Bronchial epithelial cell (primary cell): ENCODE measurements around the gene ATP5PO. TPM values are rescaled to one million over a fixed set of nuclear protein-coding genes. Genes with fewer than 3 reads are reported as not detected.
"Not testable (repeated sequence)": the region's sequence is repeated elsewhere in the genome, so short reads cannot be mapped to it uniquely, and the experiment has no call there.

Experiments used
- DNase-seq: peaks from one replicate; pipeline ENCODE4 v3.0.0-alpha.2; 2010; ENCODE audit warnings: low read depth
- FAIRE-seq: peaks from 2 replicates; lab custom pipeline; 2011; peaks lifted over from hg19 to GRCh38; lab: Jason Lieb, UNC
- H3K27me3 ChIP-seq: 2 replicates; pipeline ENCODE4 v1.5.1; 2011; ENCODE audit warnings: low read length; ENCODE audit not compliant: control insufficient read depth, insufficient read depth
- H3K36me3 ChIP-seq: 2 replicates; pipeline ENCODE4 v1.5.1; 2011; ENCODE audit warnings: low read length; ENCODE audit not compliant: control insufficient read depth, insufficient read depth
- H3K4me3 ChIP-seq: 2 replicates; pipeline ENCODE4 v1.5.1; 2011; ENCODE audit warnings: mild to moderate bottlenecking, low read depth, low read length, control low read depth
- total RNA-seq: library from RNA; depleted of rRNA; stranded (reverse); fragments of >200 nt; gene quantifications from 2 replicates; pipeline ENCODE4 v1.2.1, GENCODE V29; 2014
- TF ChIP-seq, protein P1 (sequence below): IDR thresholded peaks from 2 replicates; pipeline ENCODE4 v1.5.1; 2011; ENCODE audit warnings: mild to moderate bottlenecking, moderate library complexity, low read length, control low read depth, inconsistent platforms; ENCODE audit not compliant: insufficient read depth, severe bottlenecking

Gene ATP5PO
- total RNA-seq, 1 donor from 2014 or later, result 341 TPM

GRCh38 chr21:33865176-33865575 lies 50.4 kb downstream of the ATP5PO start:
- no peak for FAIRE-seq
- Histone ChIP-seq H3K27me3 (no peaks in the 10 kb centered on the region), H3K4me3 (no peak overlapping the region), H3K36me3 (no peaks in the 10 kb centered on the region)
- no peak for DNase-seq
- TF ChIP-seq, protein P1, sequence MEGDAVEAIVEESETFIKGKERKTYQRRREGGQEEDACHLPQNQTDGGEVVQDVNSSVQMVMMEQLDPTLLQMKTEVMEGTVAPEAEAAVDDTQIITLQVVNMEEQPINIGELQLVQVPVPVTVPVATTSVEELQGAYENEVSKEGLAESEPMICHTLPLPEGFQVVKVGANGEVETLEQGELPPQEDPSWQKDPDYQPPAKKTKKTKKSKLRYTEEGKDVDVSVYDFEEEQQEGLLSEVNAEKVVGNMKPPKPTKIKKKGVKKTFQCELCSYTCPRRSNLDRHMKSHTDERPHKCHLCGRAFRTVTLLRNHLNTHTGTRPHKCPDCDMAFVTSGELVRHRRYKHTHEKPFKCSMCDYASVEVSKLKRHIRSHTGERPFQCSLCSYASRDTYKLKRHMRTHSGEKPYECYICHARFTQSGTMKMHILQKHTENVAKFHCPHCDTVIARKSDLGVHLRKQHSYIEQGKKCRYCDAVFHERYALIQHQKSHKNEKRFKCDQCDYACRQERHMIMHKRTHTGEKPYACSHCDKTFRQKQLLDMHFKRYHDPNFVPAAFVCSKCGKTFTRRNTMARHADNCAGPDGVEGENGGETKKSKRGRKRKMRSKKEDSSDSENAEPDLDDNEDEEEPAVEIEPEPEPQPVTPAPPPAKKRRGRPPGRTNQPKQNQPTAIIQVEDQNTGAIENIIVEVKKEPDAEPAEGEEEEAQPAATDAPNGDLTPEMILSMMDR, result no peak

GRCh38 chr21:33864150-33864549 lies 51.5 kb downstream of the ATP5PO start:
- TF ChIP-seq, protein P1, result no peak
- no peaks in the 10 kb centered on the region for H3K36me3 ChIP-seq
- no peaks in the 10 kb centered on the region for H3K27me3 ChIP-seq
- no peak for DNase-seq
- FAIRE-seq, result no peak
- H3K4me3 ChIP-seq, result no peak overlapping the region

GRCh38 chr21:33863191-33863590 lies 52.4 kb downstream of the ATP5PO start:
- DNase-seq, H3K36me3 ChIP-seq, H3K27me3 ChIP-seq, H3K4me3 ChIP-seq, FAIRE-seq: not testable (repeated sequence)

- no peak overlapping the region for H3K4me3 ChIP-seq
- H3K36me3 ChIP-seq, result no peaks in the 10 kb centered on the region
- no peaks in the 10 kb centered on the region for H3K27me3 ChIP-seq
- FAIRE-seq (no peak), DNase-seq (no peak)
- TF ChIP-seq, protein P1, result no peak
These were observed 54.5 kb downstream of the ATP5PO start for GRCh38 chr21:33861125-33861524.

DNA sequence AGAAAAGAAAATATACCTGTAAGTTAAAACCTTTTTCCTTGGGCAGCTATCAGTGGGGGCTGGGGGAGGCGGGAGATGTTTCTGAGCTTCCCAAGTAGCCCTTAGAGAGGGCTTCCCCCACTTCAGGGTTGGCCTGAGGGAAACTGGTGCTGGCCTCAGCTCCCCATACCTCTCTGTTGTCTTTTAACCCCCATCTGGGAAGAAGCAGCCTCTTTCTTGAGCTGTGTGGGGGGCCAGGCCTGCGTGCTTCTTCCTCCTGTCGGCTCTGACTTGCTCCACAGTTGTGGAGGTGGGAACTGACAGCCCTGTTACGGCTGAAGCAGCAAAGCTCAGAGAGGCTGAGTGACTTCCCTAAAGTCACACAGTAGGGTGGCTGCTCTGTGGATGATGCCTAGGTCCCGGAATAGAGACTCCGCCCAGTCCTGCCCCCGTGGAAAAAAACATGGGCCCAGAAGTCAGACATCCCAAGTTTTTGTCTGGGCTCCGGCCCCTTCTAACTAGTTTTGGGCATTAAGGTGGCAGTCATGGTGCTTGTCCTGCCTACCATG lies 55.2 kb downstream of the ATP5PO start:
- H3K4me3 ChIP-seq, result no peak overlapping the region
- FAIRE-seq (no peak), DNase-seq (no peak)
- no peaks in the 10 kb centered on the region for H3K36me3 ChIP-seq
- no peaks in the 10 kb centered on the region for H3K27me3 ChIP-seq
- TF ChIP-seq, protein P1, result no peak

DNA sequence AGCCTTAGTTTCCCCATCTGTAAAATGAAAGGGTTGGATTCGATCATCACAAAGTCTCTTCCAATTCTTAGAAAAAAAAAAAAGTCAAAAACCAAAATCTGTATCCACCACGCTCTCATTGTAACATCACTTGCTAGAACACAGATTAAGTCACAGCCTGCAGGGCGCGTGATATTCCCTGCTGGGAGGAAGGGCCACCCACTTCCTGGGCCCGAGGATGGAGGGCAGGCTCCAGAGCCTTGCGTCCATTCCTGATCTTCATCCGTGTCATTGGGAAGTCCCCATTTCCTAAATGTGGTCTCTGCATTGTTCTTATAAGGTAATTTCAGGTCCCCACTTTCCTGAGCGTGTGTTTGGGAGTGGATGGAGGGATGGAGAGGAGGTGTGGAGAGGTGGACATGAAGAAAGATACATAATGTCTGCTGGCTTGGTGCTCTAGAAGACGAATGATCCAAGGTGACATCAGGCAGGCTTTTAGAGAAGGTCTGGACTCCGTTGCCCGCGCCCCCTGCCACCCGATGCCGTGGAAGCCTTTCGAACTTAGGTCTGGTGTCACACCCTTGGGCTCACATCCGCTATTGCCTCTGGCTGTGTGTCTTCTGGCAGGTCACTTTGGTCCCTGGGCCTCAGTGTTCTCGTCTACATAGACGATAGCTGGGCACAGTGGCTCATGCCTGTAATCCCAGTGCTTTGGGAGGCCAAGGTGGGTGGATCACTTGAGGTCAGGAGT lies 56.1 kb downstream of the ATP5PO start:
- Histone ChIP-seq H3K36me3 (no peaks in the 10 kb centered on the region), H3K27me3 (no peaks in the 10 kb centered on the region), H3K4me3 (no peak overlapping the region)
- DNase-seq (no peak), FAIRE-seq (no peak)
- TF ChIP-seq, protein P1, result no peak
